ENCODE data around the gene ATP6V1G3. TPM values are rescaled to one million over a fixed set of nuclear protein-coding genes. Genes with fewer than 3 reads are reported as not detected.

The ATP6V1G3 gene
- total and polyA plus RNA-seq, 2 donors: 0.18 TPM; not detected in 1

GRCh38 chr1:198548890-198549289 is 8.4 kb upstream of the ATP6V1G3 start:
- no peaks in the 10 kb centered on the region for H3K27me3 ChIP-seq (ENCODE audit: control insufficient read depth in 2 of 2, insufficient read depth in 1 of 2, low read length in 1 of 2)
- H3K9me3 ChIP-seq (ENCODE audit: control insufficient read depth in 2 of 2, insufficient read depth in 1 of 2, low read length in 1 of 2): peaks cover 2 to 3% of the 10 kb centered on the region in 2 donors
- H3K27ac ChIP-seq (ENCODE audit: low read depth in 1 of 2, low read length in 1 of 2): no peak overlapping the region
- H3K4me1 ChIP-seq (ENCODE audit: control insufficient read depth in 2 of 2, insufficient read depth in 2 of 2, low read length in 2 of 2): no peaks in the 10 kb centered on the region
- no peak overlapping the region for H3K4me3 ChIP-seq (ENCODE audit: low read length in 2 of 2)
- no peaks in the 10 kb centered on the region for H3K36me3 ChIP-seq (ENCODE audit: control insufficient read depth in 2 of 2, insufficient read depth in 2 of 2, low read length in 1 of 2)
- no peak for DNase-seq (ENCODE audit: low read depth in 6 of 9, low spot score in 9 of 9)

- peaks cover 2 to 3% of the 10 kb centered on the region in 2 donors for H3K9me3 ChIP-seq (ENCODE audit: control insufficient read depth in 2 of 2, insufficient read depth in 1 of 2, low read length in 1 of 2)
- H3K4me3 ChIP-seq (ENCODE audit: low read length in 2 of 2): no peak overlapping the region
- DNase-seq (ENCODE audit: low read depth in 6 of 9, low spot score in 9 of 9): no peak
- H3K27me3 ChIP-seq (ENCODE audit: control insufficient read depth in 2 of 2, insufficient read depth in 1 of 2, low read length in 1 of 2): no peaks in the 10 kb centered on the region
- H3K36me3 ChIP-seq (ENCODE audit: control insufficient read depth in 2 of 2, insufficient read depth in 2 of 2, low read length in 1 of 2): no peaks in the 10 kb centered on the region
- 97% methylated on average over 6 of the region's 6 CpGs for WGBS
- H3K4me1 ChIP-seq (ENCODE audit: control insufficient read depth in 2 of 2, insufficient read depth in 2 of 2, low read length in 2 of 2): no peaks in the 10 kb centered on the region
- no peak overlapping the region for H3K27ac ChIP-seq (ENCODE audit: low read depth in 1 of 2, low read length in 1 of 2)
Measured at GRCh38 chr1:198545156-198545555, 4.7 kb upstream of the ATP6V1G3 start.

- Histone ChIP-seq H3K9me3 (ENCODE audit: control insufficient read depth in 2 of 2, insufficient read depth in 1 of 2, low read length in 1 of 2) (peaks cover 2 to 3% of the 10 kb centered on the region in 2 donors), H3K4me3 (ENCODE audit: low read length in 2 of 2) (no peak overlapping the region), H3K27ac (ENCODE audit: low read depth in 1 of 2, low read length in 1 of 2) (no peak overlapping the region), H3K4me1 (ENCODE audit: control insufficient read depth in 2 of 2, insufficient read depth in 2 of 2, low read length in 2 of 2) (no peaks in the 10 kb centered on the region), H3K36me3 (ENCODE audit: control insufficient read depth in 2 of 2, insufficient read depth in 2 of 2, low read length in 1 of 2) (no peaks in the 10 kb centered on the region), H3K27me3 (ENCODE audit: control insufficient read depth in 2 of 2, insufficient read depth in 1 of 2, low read length in 1 of 2) (no peaks in the 10 kb centered on the region)
- no peak for DNase-seq (ENCODE audit: low read depth in 6 of 9, low spot score in 9 of 9)
- 76% methylated on average over 1 of the region's 1 CpG for WGBS
Measured at GRCh38 chr1:198544265-198544664, 3.8 kb upstream of the ATP6V1G3 start.

GRCh38 chr1:198543670-198544260 is 3.3 kb upstream of the ATP6V1G3 start:
- WGBS: 28% methylated on average over 2 of the region's 2 CpGs
- no peak overlapping the region for H3K4me3 ChIP-seq (ENCODE audit: low read length in 2 of 2)
- DNase-seq (ENCODE audit: low read depth in 6 of 9, low spot score in 9 of 9): no peak
- peaks cover 0 to under 1% of the 10 kb centered on the region in 2 donors for H3K4me1 ChIP-seq (ENCODE audit: control insufficient read depth in 2 of 2, insufficient read depth in 2 of 2, low read length in 2 of 2)
- H3K9me3 ChIP-seq (ENCODE audit: control insufficient read depth in 2 of 2, insufficient read depth in 1 of 2, low read length in 1 of 2): peaks cover 2 to 3% of the 10 kb centered on the region in 2 donors
- H3K36me3 ChIP-seq (ENCODE audit: control insufficient read depth in 2 of 2, insufficient read depth in 2 of 2, low read length in 1 of 2): no peaks in the 10 kb centered on the region
- H3K27ac ChIP-seq (ENCODE audit: low read depth in 1 of 2, low read length in 1 of 2): no peak overlapping the region
- no peaks in the 10 kb centered on the region for H3K27me3 ChIP-seq (ENCODE audit: control insufficient read depth in 2 of 2, insufficient read depth in 1 of 2, low read length in 1 of 2)

DNA sequence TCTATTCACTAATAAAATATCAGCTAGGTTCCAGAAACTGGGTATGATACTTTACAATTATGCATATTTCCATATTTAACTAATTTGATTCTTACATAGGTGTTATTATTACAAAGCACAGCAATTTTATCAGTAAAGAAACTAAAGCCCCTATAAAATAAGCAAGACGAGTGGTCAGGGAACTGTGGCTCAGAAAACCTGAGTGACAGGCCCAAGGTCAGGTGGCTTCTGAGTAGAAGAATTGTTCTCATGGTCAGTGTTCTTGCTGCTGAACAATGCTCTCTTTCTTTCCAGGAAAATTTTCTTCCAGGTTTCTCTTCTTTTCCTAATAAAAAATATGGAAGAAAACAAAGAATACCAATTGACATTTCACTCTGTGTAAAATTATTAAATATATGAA is 2.2 kb upstream of the ATP6V1G3 start:
- WGBS: 97% methylated on average over 1 of the region's 1 CpG
- DNase-seq (ENCODE audit: low read depth in 6 of 9, low spot score in 9 of 9): no peak
- H3K27me3 ChIP-seq (ENCODE audit: control insufficient read depth in 2 of 2, insufficient read depth in 1 of 2, low read length in 1 of 2): no peaks in the 10 kb centered on the region

DNA sequence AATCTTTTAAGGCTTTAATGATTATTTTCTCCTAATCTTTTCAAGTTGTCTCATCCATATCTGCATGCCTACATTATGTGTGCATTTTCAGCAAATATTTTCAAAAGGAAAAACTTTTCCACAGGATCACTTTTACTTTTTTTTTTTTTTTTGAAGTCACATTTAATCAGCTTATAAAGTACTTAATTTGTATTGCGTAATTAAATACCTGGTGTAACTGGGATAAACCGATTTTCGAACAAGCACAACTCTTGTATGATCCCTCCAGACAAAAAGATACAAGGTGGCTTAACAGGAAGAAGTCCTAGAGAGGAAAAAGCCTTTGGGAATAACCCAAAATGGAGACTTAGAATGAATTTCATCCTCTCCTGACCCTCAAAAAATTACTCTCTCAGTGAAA is 1.3 kb upstream of the ATP6V1G3 start:
- WGBS: over 99% methylated on average over 3 of the region's 3 CpGs
- no peak for DNase-seq (ENCODE audit: low read depth in 6 of 9, low spot score in 9 of 9)
- Histone ChIP-seq H3K27me3 (ENCODE audit: control insufficient read depth in 2 of 2, insufficient read depth in 1 of 2, low read length in 1 of 2) (no peaks in the 10 kb centered on the region), H3K4me3 (ENCODE audit: low read length in 2 of 2) (no peak overlapping the region), H3K9me3 (ENCODE audit: control insufficient read depth in 2 of 2, insufficient read depth in 1 of 2, low read length in 1 of 2) (no peaks in the 10 kb centered on the region), H3K27ac (ENCODE audit: low read depth in 1 of 2, low read length in 1 of 2) (no peak overlapping the region), H3K4me1 (ENCODE audit: control insufficient read depth in 2 of 2, insufficient read depth in 2 of 2, low read length in 2 of 2) (peaks cover 0 to 4% of the 10 kb centered on the region in 2 donors), H3K36me3 (ENCODE audit: control insufficient read depth in 2 of 2, insufficient read depth in 2 of 2, low read length in 1 of 2) (no peaks in the 10 kb centered on the region)

More for the DNA sequence above, 2.2 kb upstream of the ATP6V1G3 start:
- no peaks in the 10 kb centered on the region for H3K36me3 ChIP-seq (ENCODE audit: control insufficient read depth in 2 of 2, insufficient read depth in 2 of 2, low read length in 1 of 2)
- H3K27ac ChIP-seq (ENCODE audit: low read depth in 1 of 2, low read length in 1 of 2): no peak overlapping the region
- peaks cover 2 to 3% of the 10 kb centered on the region in 2 donors for H3K9me3 ChIP-seq (ENCODE audit: control insufficient read depth in 2 of 2, insufficient read depth in 1 of 2, low read length in 1 of 2)
- H3K4me3 ChIP-seq (ENCODE audit: low read length in 2 of 2): no peak overlapping the region
- peaks cover 0 to 4% of the 10 kb centered on the region in 2 donors for H3K4me1 ChIP-seq (ENCODE audit: control insufficient read depth in 2 of 2, insufficient read depth in 2 of 2, low read length in 2 of 2)

DNA sequence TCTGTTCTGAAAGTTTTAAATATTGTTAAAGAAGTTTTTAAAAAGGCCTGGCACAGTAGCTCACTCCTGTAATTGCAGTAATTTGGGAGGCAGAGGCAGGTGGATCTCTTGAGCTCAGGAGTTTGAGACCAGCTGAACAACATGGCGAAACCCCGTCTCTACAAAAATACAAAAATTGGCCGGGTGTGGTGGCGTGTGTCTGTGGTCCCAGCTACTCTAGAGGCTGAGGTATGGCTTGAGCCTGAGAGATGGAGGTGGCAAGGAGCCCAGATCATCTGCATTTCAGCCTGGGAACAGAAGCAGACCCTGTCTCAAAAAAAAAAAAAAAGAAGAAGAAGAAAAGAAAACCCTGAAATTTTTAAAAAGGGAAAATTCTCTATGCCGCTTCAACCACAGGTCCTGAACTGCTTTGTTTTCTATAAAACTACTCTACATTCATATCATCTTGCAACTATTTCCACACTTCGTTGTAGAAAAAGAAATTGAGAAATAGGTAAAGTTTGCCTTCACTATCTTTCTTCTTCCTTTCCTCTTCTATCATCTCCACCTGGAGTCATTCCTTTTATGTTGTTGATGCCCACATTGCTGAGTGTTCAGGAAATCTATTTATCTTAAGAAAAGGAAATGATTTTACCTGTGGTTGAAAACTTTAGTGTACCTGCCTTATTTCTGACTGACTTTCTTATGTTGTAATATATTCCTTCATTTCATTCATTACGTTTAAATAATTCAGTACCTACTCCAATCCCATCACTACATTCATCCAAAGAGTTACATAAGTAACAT is 1.7 kb downstream of the ATP6V1G3 start:
- H3K36me3 ChIP-seq (ENCODE audit: control insufficient read depth in 2 of 2, insufficient read depth in 2 of 2, low read length in 1 of 2): no peaks in the 10 kb centered on the region
- no peaks in the 10 kb centered on the region for H3K27me3 ChIP-seq (ENCODE audit: control insufficient read depth in 2 of 2, insufficient read depth in 1 of 2, low read length in 1 of 2)
- H3K4me1 ChIP-seq (ENCODE audit: control insufficient read depth in 2 of 2, insufficient read depth in 2 of 2, low read length in 2 of 2): peaks cover 7 to 12% of the 10 kb centered on the region in 2 donors
- H3K4me3 ChIP-seq (ENCODE audit: low read length in 2 of 2): no peak overlapping the region
- no peak for DNase-seq (ENCODE audit: low read depth in 6 of 9, low spot score in 9 of 9)
- 91% methylated on average over 7 of the region's 7 CpGs for WGBS
- H3K9me3 ChIP-seq (ENCODE audit: control insufficient read depth in 2 of 2, insufficient read depth in 1 of 2, low read length in 1 of 2): no peaks in the 10 kb centered on the region
- no peak overlapping the region for H3K27ac ChIP-seq (ENCODE audit: low read depth in 1 of 2, low read length in 1 of 2)

GRCh38 chr1:198535631-198536030 is 4.8 kb downstream of the ATP6V1G3 start:
- Histone ChIP-seq H3K9me3 (ENCODE audit: control insufficient read depth in 2 of 2, insufficient read depth in 1 of 2, low read length in 1 of 2) (no peaks in the 10 kb centered on the region), H3K4me1 (ENCODE audit: control insufficient read depth in 2 of 2, insufficient read depth in 2 of 2, low read length in 2 of 2) (peaks cover 7 to 12% of the 10 kb centered on the region in 2 donors), H3K36me3 (ENCODE audit: control insufficient read depth in 2 of 2, insufficient read depth in 2 of 2, low read length in 1 of 2) (no peaks in the 10 kb centered on the region), H3K4me3 (ENCODE audit: low read length in 2 of 2) (no peak overlapping the region), H3K27ac (ENCODE audit: low read depth in 1 of 2, low read length in 1 of 2) (no peak overlapping the region), H3K27me3 (ENCODE audit: control insufficient read depth in 2 of 2, insufficient read depth in 1 of 2, low read length in 1 of 2) (no peaks in the 10 kb centered on the region)
- no peak for DNase-seq (ENCODE audit: low read depth in 6 of 9, low spot score in 9 of 9)

DNA sequence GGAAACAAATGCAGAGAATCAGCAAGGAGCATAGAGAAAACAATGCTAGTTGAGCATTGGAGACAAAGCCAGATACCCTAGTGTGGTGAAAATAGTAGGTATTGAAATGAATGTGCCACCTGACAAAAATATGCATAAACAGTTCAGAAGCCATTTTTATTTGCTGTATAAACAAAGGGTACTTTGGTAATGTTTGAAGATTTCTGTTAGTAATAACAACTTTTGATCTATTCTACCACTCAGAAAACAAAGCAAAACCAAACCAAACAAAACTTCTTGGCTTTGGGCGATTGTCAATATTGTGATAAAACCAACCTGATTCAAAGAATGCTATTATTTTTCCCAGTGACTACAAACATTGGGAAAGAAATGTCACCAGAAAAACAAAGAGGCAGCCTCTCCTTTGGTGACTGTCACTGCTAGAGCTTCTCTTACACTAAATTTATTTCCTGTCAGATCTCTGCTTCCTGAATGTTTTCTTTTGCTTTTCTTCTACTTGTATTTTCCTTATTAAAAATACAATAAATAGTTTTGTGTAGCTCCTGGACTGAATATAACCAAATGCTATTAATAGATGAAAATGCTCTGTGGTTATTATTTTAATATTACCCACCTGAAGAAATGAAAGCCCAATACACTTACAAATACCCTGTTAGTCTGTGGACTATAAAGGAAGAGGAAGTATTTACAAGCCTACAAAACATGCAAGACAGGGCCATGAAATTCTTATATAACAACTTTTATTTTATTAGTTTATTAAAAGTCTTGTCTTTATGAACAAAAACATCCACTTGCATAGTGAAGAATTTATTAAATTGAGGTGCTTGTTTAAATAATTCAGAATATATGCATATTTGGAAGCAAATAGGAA is 5.7 kb downstream of the ATP6V1G3 start:
- H3K27ac ChIP-seq (ENCODE audit: low read depth in 1 of 2, low read length in 1 of 2): peak overlapping the region; percentile 65 to 70
- WGBS: 83% methylated on average over 1 of the region's 1 CpG

More for the DNA sequence above, 5.7 kb downstream of the ATP6V1G3 start:
- no peak overlapping the region for H3K4me3 ChIP-seq (ENCODE audit: low read length in 2 of 2)
- H3K9me3 ChIP-seq (ENCODE audit: control insufficient read depth in 2 of 2, insufficient read depth in 1 of 2, low read length in 1 of 2): no peaks in the 10 kb centered on the region
- peak in 1 of 9 donors; percentile 67 for DNase-seq (ENCODE audit: low read depth in 6 of 9, low spot score in 9 of 9)
- no peaks in the 10 kb centered on the region for H3K27me3 ChIP-seq (ENCODE audit: control insufficient read depth in 2 of 2, insufficient read depth in 1 of 2, low read length in 1 of 2)
- no peaks in the 10 kb centered on the region for H3K36me3 ChIP-seq (ENCODE audit: control insufficient read depth in 2 of 2, insufficient read depth in 2 of 2, low read length in 1 of 2)
- peaks cover 7 to 12% of the 10 kb centered on the region in 2 donors for H3K4me1 ChIP-seq (ENCODE audit: control insufficient read depth in 2 of 2, insufficient read depth in 2 of 2, low read length in 2 of 2)
